ENCODE measurements around the gene HELT.

DNA sequence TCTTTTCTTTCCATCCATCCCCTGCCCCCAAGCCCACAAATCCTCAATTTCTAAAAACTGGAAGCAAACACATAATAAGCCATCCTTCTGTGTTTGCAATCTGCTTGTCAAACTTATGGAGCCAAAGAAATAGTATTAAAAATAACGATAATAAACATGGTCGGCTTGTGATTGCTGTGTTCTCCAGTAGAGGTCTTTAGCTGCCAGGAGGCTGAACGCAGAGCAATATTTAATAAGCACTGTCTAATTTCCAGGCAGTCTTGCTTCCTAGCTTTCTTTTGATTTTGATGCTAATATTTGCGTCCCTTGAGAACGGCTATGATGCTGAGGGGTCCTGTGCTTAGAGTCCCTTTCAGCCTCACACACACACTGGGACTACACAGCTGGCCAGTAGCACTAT is 3.2 kb upstream of the HELT start:
- TF ChIP-seq POLR2A (IDR thresholded peaks at IDR 0.05; ENCODE audit: low read depth, low read length) = no peak
- no peak for TF ChIP-seq SPI1 (IDR thresholded peaks at IDR 0.05; ENCODE audit: low read depth, low read length)
- no peak for TF ChIP-seq TAF1 (IDR thresholded peaks at IDR 0.05; ENCODE audit: low read depth, low read length)
- TF ChIP-seq POLR2AphosphoS5 (IDR thresholded peaks at IDR 0.05; ENCODE audit: low read depth, low read length) = no peak
- no peak for TF ChIP-seq POU2F2 (IDR thresholded peaks at IDR 0.05; ENCODE audit: low read depth, low read length)
- TF ChIP-seq PAX5 (IDR thresholded peaks at IDR 0.05; ENCODE audit: insufficient read depth, low read length, severe bottlenecking) = no peak
